Airway epithelial cell (primary cell): ENCODE data around the gene OR2L2. TPM values are rescaled to one million over a fixed set of nuclear protein-coding genes. Genes with fewer than 3 reads are reported as not detected.

Experiments
- total RNA-seq: library from RNA; depleted of rRNA; stranded (reverse); fragments of >200 nt; gene quantifications from 2 replicates; pipeline ENCODE4 v1.2.3, GENCODE V29; 2015

OR2L2 gene
- not detected in 2 replicates for total RNA-seq

GRCh38 chr1:248029770-248030169 is at the start of gene OR2L2:
Gene OR2L2, plus strand, starts transcription at chr1:248030070. Its CDS starts 8,198 bp downstream, at chr1:248038268.

GRCh38 chr1:248013229-248013710 is 16.6 kb upstream of the OR2L2 start, which contains the start of gene OR2L5:
Gene OR2L5, plus strand, starts transcription at chr1:248013660. Its CDS starts 8,288 bp downstream, at chr1:248021948.

GRCh38 chr1:248046536-248046935 is 16.7 kb downstream of the OR2L2 start, which contains the start of gene OR2L3:
Gene OR2L3, plus strand, starts transcription at chr1:248046836. Its CDS starts 13,846 bp downstream, at chr1:248060682.

Other genes with a start within 250 kb of the OR2L2 start
- gene OR14A16, start 206.0 kb upstream of the OR2L2 start, total RNA-seq: not detected in 2 replicates
- not detected in 2 replicates for gene OR11L1, start 188.2 kb upstream of the OR2L2 start, total RNA-seq
- 0.07 TPM in 1 of 2 replicates, not detected in the other for gene TRIM58, start 172.9 kb upstream of the OR2L2 start, total RNA-seq
- gene OR2W3, start 134.5 kb upstream of the OR2L2 start, total RNA-seq: not detected in 2 replicates
- gene OR2T8, start 109.8 kb upstream of the OR2L2 start, total RNA-seq: not detected in 2 replicates
- gene OR2AJ1, start 105.2 kb upstream of the OR2L2 start, total RNA-seq: not detected in 2 replicates
- not detected in 2 replicates for gene OR2L8, start 81.2 kb upstream of the OR2L2 start, total RNA-seq
- gene OR2AK2, start 64.8 kb upstream of the OR2L2 start, total RNA-seq: not detected in 2 replicates
- not detected in 2 replicates for gene OR2L5, start 16.4 kb upstream of the OR2L2 start, total RNA-seq
- not detected in 2 replicates for gene OR2L3, start 16.8 kb downstream of the OR2L2 start, total RNA-seq
- gene OR2L13, start 65.1 kb downstream of the OR2L2 start, total RNA-seq: not detected in 2 replicates
- not detected in 2 replicates for gene OR2M5, start 115.1 kb downstream of the OR2L2 start, total RNA-seq
- not detected in 2 replicates for gene OR2M2, start 144.8 kb downstream of the OR2L2 start, total RNA-seq
- not detected in 2 replicates for gene OR2M3, start 167.2 kb downstream of the OR2L2 start, total RNA-seq
- gene OR2M4, start 201.3 kb downstream of the OR2L2 start, total RNA-seq: not detected in 2 replicates
- not detected in 2 replicates for gene OR2T33, start 247.9 kb downstream of the OR2L2 start, total RNA-seq